ENCODE data around the gene SIM1.

DNA sequence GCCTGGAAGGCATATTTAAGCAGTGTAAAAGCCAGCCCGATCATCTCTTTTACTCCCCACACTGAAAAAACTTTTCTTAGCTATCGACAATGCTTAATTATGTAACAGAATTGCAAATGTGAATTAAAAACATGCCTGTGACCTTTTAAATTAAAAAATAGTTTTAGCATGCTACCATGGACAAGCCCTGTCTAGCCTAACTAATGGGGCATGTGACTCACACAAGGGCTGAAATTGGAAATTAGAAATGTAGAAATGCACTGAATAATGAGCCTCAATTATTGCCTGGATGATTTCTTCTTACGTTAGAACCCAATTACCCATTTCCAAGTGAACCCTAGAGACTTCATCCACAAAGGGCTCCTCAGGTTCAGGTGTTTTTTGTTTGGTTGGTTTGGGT, 82.7 kb downstream of the SIM1 start:
- TF ChIP-seq YY1 (IDR thresholded peaks at IDR 0.05; ENCODE audit: low read depth): no peak
- TF ChIP-seq, protein P1, sequence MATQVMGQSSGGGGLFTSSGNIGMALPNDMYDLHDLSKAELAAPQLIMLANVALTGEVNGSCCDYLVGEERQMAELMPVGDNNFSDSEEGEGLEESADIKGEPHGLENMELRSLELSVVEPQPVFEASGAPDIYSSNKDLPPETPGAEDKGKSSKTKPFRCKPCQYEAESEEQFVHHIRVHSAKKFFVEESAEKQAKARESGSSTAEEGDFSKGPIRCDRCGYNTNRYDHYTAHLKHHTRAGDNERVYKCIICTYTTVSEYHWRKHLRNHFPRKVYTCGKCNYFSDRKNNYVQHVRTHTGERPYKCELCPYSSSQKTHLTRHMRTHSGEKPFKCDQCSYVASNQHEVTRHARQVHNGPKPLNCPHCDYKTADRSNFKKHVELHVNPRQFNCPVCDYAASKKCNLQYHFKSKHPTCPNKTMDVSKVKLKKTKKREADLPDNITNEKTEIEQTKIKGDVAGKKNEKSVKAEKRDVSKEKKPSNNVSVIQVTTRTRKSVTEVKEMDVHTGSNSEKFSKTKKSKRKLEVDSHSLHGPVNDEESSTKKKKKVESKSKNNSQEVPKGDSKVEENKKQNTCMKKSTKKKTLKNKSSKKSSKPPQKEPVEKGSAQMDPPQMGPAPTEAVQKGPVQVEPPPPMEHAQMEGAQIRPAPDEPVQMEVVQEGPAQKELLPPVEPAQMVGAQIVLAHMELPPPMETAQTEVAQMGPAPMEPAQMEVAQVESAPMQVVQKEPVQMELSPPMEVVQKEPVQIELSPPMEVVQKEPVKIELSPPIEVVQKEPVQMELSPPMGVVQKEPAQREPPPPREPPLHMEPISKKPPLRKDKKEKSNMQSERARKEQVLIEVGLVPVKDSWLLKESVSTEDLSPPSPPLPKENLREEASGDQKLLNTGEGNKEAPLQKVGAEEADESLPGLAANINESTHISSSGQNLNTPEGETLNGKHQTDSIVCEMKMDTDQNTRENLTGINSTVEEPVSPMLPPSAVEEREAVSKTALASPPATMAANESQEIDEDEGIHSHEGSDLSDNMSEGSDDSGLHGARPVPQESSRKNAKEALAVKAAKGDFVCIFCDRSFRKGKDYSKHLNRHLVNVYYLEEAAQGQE (IDR thresholded peaks at IDR 0.05; ENCODE audit: low read depth): no peak
- no peak for TF ChIP-seq EP300 (IDR thresholded peaks at IDR 0.05; ENCODE audit: borderline replicate concordance)
- TF ChIP-seq ZBTB7A (IDR thresholded peaks at IDR 0.05; ENCODE audit: low read depth): no peak
- TF ChIP-seq, protein P2, sequence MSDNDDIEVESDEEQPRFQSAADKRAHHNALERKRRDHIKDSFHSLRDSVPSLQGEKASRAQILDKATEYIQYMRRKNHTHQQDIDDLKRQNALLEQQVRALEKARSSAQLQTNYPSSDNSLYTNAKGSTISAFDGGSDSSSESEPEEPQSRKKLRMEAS (IDR thresholded peaks at IDR 0.05): no peak
- TF ChIP-seq RAD21 (IDR thresholded peaks at IDR 0.05; ENCODE audit: low read depth): no peak
- TF ChIP-seq NFIC (IDR thresholded peaks at IDR 0.05): no peak
- TF ChIP-seq EGR1 (IDR thresholded peaks at IDR 0.05): no peak
- no peak for TF ChIP-seq CEBPB (IDR thresholded peaks at IDR 0.05)
- no peak for TF ChIP-seq FOXM1 (IDR thresholded peaks at IDR 0.05; ENCODE audit: borderline replicate concordance, low read depth)
- TF ChIP-seq, protein P3, sequence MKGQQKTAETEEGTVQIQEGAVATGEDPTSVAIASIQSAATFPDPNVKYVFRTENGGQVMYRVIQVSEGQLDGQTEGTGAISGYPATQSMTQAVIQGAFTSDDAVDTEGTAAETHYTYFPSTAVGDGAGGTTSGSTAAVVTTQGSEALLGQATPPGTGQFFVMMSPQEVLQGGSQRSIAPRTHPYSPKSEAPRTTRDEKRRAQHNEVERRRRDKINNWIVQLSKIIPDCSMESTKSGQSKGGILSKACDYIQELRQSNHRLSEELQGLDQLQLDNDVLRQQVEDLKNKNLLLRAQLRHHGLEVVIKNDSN (IDR thresholded peaks at IDR 0.05): 0 out of 2 replicates have a peak, but pooled peaks have one; percentile 10
- TF ChIP-seq TAF1 (IDR thresholded peaks at IDR 0.05; ENCODE audit: low read depth): no peak
- no peak for TF ChIP-seq TEAD4 (IDR thresholded peaks at IDR 0.05)
- TF ChIP-seq TCF12 (IDR thresholded peaks at IDR 0.05; ENCODE audit: low read depth): no peak
